ENCODE data around the gene SFPQ.

Gene SFPQ

GRCh38 chr1:35184495-35185199, 8.3 kb downstream of the SFPQ start:
- H2AFZ ChIP-seq (ENCODE audit: low read length), result no peak overlapping the region
- peaks cover 48% of the 10 kb centered on the region for H3K79me2 ChIP-seq (ENCODE audit: insufficient read depth, low read length)
- H3K4me3 ChIP-seq (ENCODE audit: low read depth, low read length, poor library complexity, severe bottlenecking), result no peak overlapping the region
- peaks cover 45% of the 10 kb centered on the region for H3K4me1 ChIP-seq (ENCODE audit: insufficient read depth, low read length, severe bottlenecking)
- H3K9me2 ChIP-seq (ENCODE audit: low read depth, low read length), result no peaks in the 10 kb centered on the region
- H3K9ac ChIP-seq (ENCODE audit: low read length), result no peak overlapping the region
- no peaks in the 10 kb centered on the region for H3K9me3 ChIP-seq (ENCODE audit: low read length)
- peaks cover 15% of the 10 kb centered on the region; the same call in 1 of the 2 replicates for H3F3A ChIP-seq (ENCODE audit: insufficient read depth, low read length)
- peaks cover 100% of the 10 kb centered on the region for H3K36me3 ChIP-seq (ENCODE audit: insufficient read depth, low read length)
- H3K27me3 ChIP-seq (ENCODE audit: insufficient read depth, low read length), result no peaks in the 10 kb centered on the region
- H3K27ac ChIP-seq (ENCODE audit: low read depth, low read length, poor library complexity, severe bottlenecking), result no peak overlapping the region
- no peak for TF ChIP-seq CTCF (IDR thresholded peaks at IDR 0.05; ENCODE audit: low read length)
- no peak for TF ChIP-seq EZH2 (IDR thresholded peaks at IDR 0.05; ENCODE audit: borderline replicate concordance, low read length)
- peaks cover 16% of the 10 kb centered on the region for H4K20me1 ChIP-seq (ENCODE audit: insufficient read depth, low read length)
- H3K4me2 ChIP-seq (ENCODE audit: low read length), result no peak overlapping the region

- TF ChIP-seq CTCF (IDR thresholded peaks at IDR 0.05; ENCODE audit: low read length) (no peak), EZH2 (IDR thresholded peaks at IDR 0.05; ENCODE audit: borderline replicate concordance, low read length) (no peak)
- H3K9me2 ChIP-seq (ENCODE audit: low read depth, low read length), result no peaks in the 10 kb centered on the region
- H3K4me3 ChIP-seq (ENCODE audit: low read depth, low read length, poor library complexity, severe bottlenecking), result no peak overlapping the region
- H3K4me1 ChIP-seq (ENCODE audit: insufficient read depth, low read length, severe bottlenecking), result peaks cover 25% of the 10 kb centered on the region
- no peak overlapping the region for H3K27ac ChIP-seq (ENCODE audit: low read depth, low read length, poor library complexity, severe bottlenecking)
- H3K36me3 ChIP-seq (ENCODE audit: insufficient read depth, low read length), result peaks cover 100% of the 10 kb centered on the region
- no peak overlapping the region for H2AFZ ChIP-seq (ENCODE audit: low read length)
- H3K9me3 ChIP-seq (ENCODE audit: low read length), result no peaks in the 10 kb centered on the region
- peaks cover 23% of the 10 kb centered on the region; the same call in 1 of the 2 replicates for H3K79me2 ChIP-seq (ENCODE audit: insufficient read depth, low read length)
- peaks cover 21% of the 10 kb centered on the region for H4K20me1 ChIP-seq (ENCODE audit: insufficient read depth, low read length)
- no peak overlapping the region for H3K9ac ChIP-seq (ENCODE audit: low read length)
- peaks cover 26% of the 10 kb centered on the region; the same call in 1 of the 2 replicates for H3F3A ChIP-seq (ENCODE audit: insufficient read depth, low read length)
- H3K27me3 ChIP-seq (ENCODE audit: insufficient read depth, low read length), result no peaks in the 10 kb centered on the region
- H3K4me2 ChIP-seq (ENCODE audit: low read length), result no peak overlapping the region
These were observed 11.0 kb downstream of the SFPQ start for GRCh38 chr1:35181790-35182455.

GRCh38 chr1:35180776-35181374, 12.1 kb downstream of the SFPQ start:
- peaks cover 30% of the 10 kb centered on the region; the same call in 1 of the 2 replicates for H3F3A ChIP-seq (ENCODE audit: insufficient read depth, low read length)
- H2AFZ ChIP-seq (ENCODE audit: low read length), result no peak overlapping the region
- H3K79me2 ChIP-seq (ENCODE audit: insufficient read depth, low read length), result peaks cover 13% of the 10 kb centered on the region; the same call in 1 of the 2 replicates
- no peaks in the 10 kb centered on the region for H3K27me3 ChIP-seq (ENCODE audit: insufficient read depth, low read length)
- H3K4me2 ChIP-seq (ENCODE audit: low read length), result no peak overlapping the region
- no peak overlapping the region for H3K4me3 ChIP-seq (ENCODE audit: low read depth, low read length, poor library complexity, severe bottlenecking)
- no peak overlapping the region for H3K9ac ChIP-seq (ENCODE audit: low read length)
- H3K36me3 ChIP-seq (ENCODE audit: insufficient read depth, low read length), result peaks cover 100% of the 10 kb centered on the region
- peaks cover 16% of the 10 kb centered on the region for H4K20me1 ChIP-seq (ENCODE audit: insufficient read depth, low read length)
- H3K4me1 ChIP-seq (ENCODE audit: insufficient read depth, low read length, severe bottlenecking), result peaks cover 16% of the 10 kb centered on the region
- TF ChIP-seq EZH2 (IDR thresholded peaks at IDR 0.05; ENCODE audit: borderline replicate concordance, low read length) (no peak), CTCF (IDR thresholded peaks at IDR 0.05; ENCODE audit: low read length) (no peak)
- no peak overlapping the region for H3K27ac ChIP-seq (ENCODE audit: low read depth, low read length, poor library complexity, severe bottlenecking)
- no peaks in the 10 kb centered on the region for H3K9me3 ChIP-seq (ENCODE audit: low read length)
- no peaks in the 10 kb centered on the region for H3K9me2 ChIP-seq (ENCODE audit: low read depth, low read length)
